Ovary (tissue), 3 donors: ENCODE results near the gene NDEL1.

Source experiments
- POLR2A ChIP-seq: fragments of 450-650 bp; IDR thresholded peaks from one replicate; pipeline ENCODE4 v1.6.1; 2017; ENCODE audit warnings: antibody characterized with exemption, mild to moderate bottlenecking, moderate library complexity
- TF ChIP-seq, protein P1 (sequence below), 3 donors: fragments of 450-650 bp in 2 of 3; fragments of 200-600 bp in 1 of 3; IDR thresholded peaks; one replicate each; pipeline versions ENCODE4 v1.5.1 to v1.8.0; 2016 to 2022; ENCODE audit warnings: antibody characterized with exemption in 3 of 3, mild to moderate bottlenecking in 1 of 3
- donor health status: DM: no; HTN: no; CAD: no.

- TF ChIP-seq, protein P1, sequence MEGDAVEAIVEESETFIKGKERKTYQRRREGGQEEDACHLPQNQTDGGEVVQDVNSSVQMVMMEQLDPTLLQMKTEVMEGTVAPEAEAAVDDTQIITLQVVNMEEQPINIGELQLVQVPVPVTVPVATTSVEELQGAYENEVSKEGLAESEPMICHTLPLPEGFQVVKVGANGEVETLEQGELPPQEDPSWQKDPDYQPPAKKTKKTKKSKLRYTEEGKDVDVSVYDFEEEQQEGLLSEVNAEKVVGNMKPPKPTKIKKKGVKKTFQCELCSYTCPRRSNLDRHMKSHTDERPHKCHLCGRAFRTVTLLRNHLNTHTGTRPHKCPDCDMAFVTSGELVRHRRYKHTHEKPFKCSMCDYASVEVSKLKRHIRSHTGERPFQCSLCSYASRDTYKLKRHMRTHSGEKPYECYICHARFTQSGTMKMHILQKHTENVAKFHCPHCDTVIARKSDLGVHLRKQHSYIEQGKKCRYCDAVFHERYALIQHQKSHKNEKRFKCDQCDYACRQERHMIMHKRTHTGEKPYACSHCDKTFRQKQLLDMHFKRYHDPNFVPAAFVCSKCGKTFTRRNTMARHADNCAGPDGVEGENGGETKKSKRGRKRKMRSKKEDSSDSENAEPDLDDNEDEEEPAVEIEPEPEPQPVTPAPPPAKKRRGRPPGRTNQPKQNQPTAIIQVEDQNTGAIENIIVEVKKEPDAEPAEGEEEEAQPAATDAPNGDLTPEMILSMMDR (IDR thresholded peaks at IDR 0.05), result no peak
- no peak for TF ChIP-seq POLR2A
Measured at GRCh38 chr17:8472663-8473062, 37.0 kb downstream of the NDEL1 start.
